Astrocyte (in vitro differentiated cells and primary cell): ENCODE measurements around the gene KHK. TPM values are rescaled to one million over a fixed set of nuclear protein-coding genes. Genes with fewer than 3 reads are reported as not detected.
A peak's percentile ranks its signal among the peaks of the same experiment; 100 is the strongest.

ENCODE experiments used
- DNase-seq: peaks from one replicate; pipeline ENCODE4 v3.0.0-alpha.2; 2010; ENCODE audit warnings: low read depth
- FAIRE-seq: peaks from 2 replicates; lab custom pipeline; 2011; peaks lifted over from hg19 to GRCh38; lab: Jason Lieb, UNC
- H2AFZ ChIP-seq: 2 replicates; pipeline ENCODE4 v1.6.0; 2012; ENCODE audit warnings: low read depth, low read length, inconsistent platforms
- H3K27ac ChIP-seq: 2 replicates; pipeline ENCODE4 v1.5.1; 2011; ENCODE audit warnings: low read depth, low read length, inconsistent platforms
- H3K27me3 ChIP-seq: 2 replicates; pipeline ENCODE4 v1.6.0; 2011; ENCODE audit warnings: low read length, inconsistent platforms; ENCODE audit not compliant: insufficient read depth
- H3K36me3 ChIP-seq: 2 replicates; pipeline ENCODE4 v1.5.1; 2011; ENCODE audit warnings: low read length, inconsistent platforms; ENCODE audit not compliant: insufficient read depth
- H3K4me1 ChIP-seq: 2 replicates; pipeline ENCODE4 v1.5.1; 2011; ENCODE audit warnings: low read length, inconsistent platforms; ENCODE audit not compliant: insufficient read depth
- H3K4me2 ChIP-seq: 2 replicates; pipeline ENCODE4 v1.6.0; 2012; ENCODE audit warnings: low read length, inconsistent platforms
- H3K4me3 ChIP-seq: 2 replicates; pipeline ENCODE4 v1.5.1; 2011; ENCODE audit warnings: low read depth, mild to moderate bottlenecking, low read length, inconsistent platforms; ENCODE audit not compliant: insufficient read depth
- H3K79me2 ChIP-seq: 2 replicates; pipeline ENCODE4 v1.6.0; 2012; ENCODE audit warnings: mild to moderate bottlenecking, low read length, inconsistent platforms; ENCODE audit not compliant: insufficient read depth
- H3K9ac ChIP-seq: 2 replicates; pipeline ENCODE4 v1.6.0; 2012; ENCODE audit warnings: mild to moderate bottlenecking, low read length, inconsistent platforms
- H3K9me3 ChIP-seq: 2 replicates; pipeline ENCODE4 v1.5.1; 2012; ENCODE audit warnings: low read depth, mild to moderate bottlenecking, low read length, inconsistent platforms; ENCODE audit not compliant: insufficient read depth
- H4K20me1 ChIP-seq: 2 replicates; pipeline ENCODE4 v1.6.0; 2012; ENCODE audit warnings: low read length, inconsistent platforms; ENCODE audit not compliant: insufficient read depth
- H3K27ac Mint-ChIP-seq: one replicate; pipeline ENCODE4 v1.8.0; 2021; ENCODE audit warnings: mild to moderate bottlenecking, mixed read lengths; ENCODE audit not compliant: unreplicated experiment
- H3K27me3 Mint-ChIP-seq: one replicate; pipeline ENCODE4 v1.8.0; 2021; ENCODE audit warnings: low read depth, mixed read lengths; ENCODE audit not compliant: unreplicated experiment
- H3K36me3 Mint-ChIP-seq: one replicate; pipeline ENCODE4 v1.8.0; 2021; ENCODE audit warnings: low read depth, mixed read lengths; ENCODE audit not compliant: unreplicated experiment
- H3K4me1 Mint-ChIP-seq: one replicate; pipeline ENCODE4 v1.8.0; 2021; ENCODE audit warnings: low read depth, mixed read lengths; ENCODE audit not compliant: unreplicated experiment
- H3K4me3 Mint-ChIP-seq: one replicate; pipeline ENCODE4 v1.8.0; 2021; ENCODE audit warnings: mild to moderate bottlenecking, moderate library complexity, mixed read lengths; ENCODE audit not compliant: unreplicated experiment
- H3K9me3 Mint-ChIP-seq: one replicate; pipeline ENCODE4 v1.8.0; 2021; ENCODE audit warnings: mild to moderate bottlenecking, mixed read lengths; ENCODE audit not compliant: unreplicated experiment
- EZH2 ChIP-seq: IDR thresholded peaks from 2 replicates; pipeline ENCODE4 v1.6.1; 2012; ENCODE audit warnings: mild to moderate bottlenecking, low read length, inconsistent platforms; ENCODE audit not compliant: insufficient read depth
- total RNA-seq: library from RNA; stranded (reverse); gene quantifications from 2 replicates; pipeline ENCODE4 v1.2.1, GENCODE V29; 2021
- TF ChIP-seq, protein P1 (sequence below): IDR thresholded peaks from 2 replicates; pipeline ENCODE4 v1.5.1; 2011; ENCODE audit warnings: low read depth, mild to moderate bottlenecking, inconsistent platforms, low read length, moderate library complexity; ENCODE audit not compliant: insufficient read depth

The KHK gene
- total RNA-seq, 1 donor from 2014 or later: 0.95 TPM

- Mint-ChIP-seq H3K9me3 (peaks cover 2% of the 10 kb centered on the region), H3K36me3 (peaks cover 2% of the 10 kb centered on the region), H3K27me3 (peaks cover 11% of the 10 kb centered on the region), H3K4me3 (no peak overlapping the region), H3K4me1 (no peaks in the 10 kb centered on the region), H3K27ac (no peak overlapping the region)
- H3K4me3 ChIP-seq: no peak overlapping the region
- H3K27ac ChIP-seq: no peak overlapping the region
- H4K20me1 ChIP-seq: no peaks in the 10 kb centered on the region
- TF ChIP-seq EZH2: no peak
- TF ChIP-seq, protein P1, sequence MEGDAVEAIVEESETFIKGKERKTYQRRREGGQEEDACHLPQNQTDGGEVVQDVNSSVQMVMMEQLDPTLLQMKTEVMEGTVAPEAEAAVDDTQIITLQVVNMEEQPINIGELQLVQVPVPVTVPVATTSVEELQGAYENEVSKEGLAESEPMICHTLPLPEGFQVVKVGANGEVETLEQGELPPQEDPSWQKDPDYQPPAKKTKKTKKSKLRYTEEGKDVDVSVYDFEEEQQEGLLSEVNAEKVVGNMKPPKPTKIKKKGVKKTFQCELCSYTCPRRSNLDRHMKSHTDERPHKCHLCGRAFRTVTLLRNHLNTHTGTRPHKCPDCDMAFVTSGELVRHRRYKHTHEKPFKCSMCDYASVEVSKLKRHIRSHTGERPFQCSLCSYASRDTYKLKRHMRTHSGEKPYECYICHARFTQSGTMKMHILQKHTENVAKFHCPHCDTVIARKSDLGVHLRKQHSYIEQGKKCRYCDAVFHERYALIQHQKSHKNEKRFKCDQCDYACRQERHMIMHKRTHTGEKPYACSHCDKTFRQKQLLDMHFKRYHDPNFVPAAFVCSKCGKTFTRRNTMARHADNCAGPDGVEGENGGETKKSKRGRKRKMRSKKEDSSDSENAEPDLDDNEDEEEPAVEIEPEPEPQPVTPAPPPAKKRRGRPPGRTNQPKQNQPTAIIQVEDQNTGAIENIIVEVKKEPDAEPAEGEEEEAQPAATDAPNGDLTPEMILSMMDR: no peak
- H3K4me2 ChIP-seq: no peak overlapping the region
- H3K9me3 ChIP-seq: no peaks in the 10 kb centered on the region
- H3K27me3 ChIP-seq: peaks cover 2% of the 10 kb centered on the region
- no peaks in the 10 kb centered on the region for H3K79me2 ChIP-seq
- no peak overlapping the region for H2AFZ ChIP-seq
- no peak for DNase-seq
- no peak for FAIRE-seq
- H3K4me1 ChIP-seq: no peaks in the 10 kb centered on the region
- no peak overlapping the region for H3K9ac ChIP-seq
- H3K36me3 ChIP-seq: no peaks in the 10 kb centered on the region
Measured at GRCh38 chr2:27097341-27097740, 10.8 kb downstream of the KHK start.

DNA sequence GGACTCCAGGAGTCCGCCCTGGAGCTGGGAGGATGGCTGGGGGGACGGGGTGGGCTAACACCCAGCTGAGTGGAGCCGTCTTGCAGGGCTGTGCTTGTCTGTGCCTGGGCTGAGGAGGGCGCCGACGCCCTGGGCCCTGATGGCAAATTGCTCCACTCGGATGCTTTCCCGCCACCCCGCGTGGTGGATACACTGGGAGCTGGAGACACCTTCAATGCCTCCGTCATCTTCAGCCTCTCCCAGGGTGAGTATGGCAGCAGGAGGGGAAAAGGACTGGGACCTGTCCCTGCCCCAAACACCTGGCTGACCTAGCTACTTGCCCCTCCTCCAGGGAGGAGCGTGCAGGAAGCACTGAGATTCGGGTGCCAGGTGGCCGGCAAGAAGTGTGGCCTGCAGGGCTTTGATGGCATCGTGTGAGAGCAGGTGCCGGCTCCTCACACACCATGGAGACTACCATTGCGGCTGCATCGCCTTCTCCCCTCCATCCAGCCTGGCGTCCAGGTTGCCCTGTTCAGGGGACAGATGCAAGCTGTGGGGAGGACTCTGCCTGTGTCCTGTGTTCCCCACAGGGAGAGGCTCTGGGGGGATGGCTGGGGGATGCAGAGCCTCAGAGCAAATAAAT, 12.9 kb downstream of the KHK start:
- Histone ChIP-seq H3K4me1 (no peaks in the 10 kb centered on the region), H3K9me3 (no peaks in the 10 kb centered on the region), H3K4me3 (no peak overlapping the region), H4K20me1 (no peaks in the 10 kb centered on the region), H3K27ac (no peak overlapping the region), H2AFZ (no peak overlapping the region), H3K27me3 (peaks cover 4% of the 10 kb centered on the region), H3K9ac (no peak overlapping the region), H3K4me2 (no peak overlapping the region), H3K79me2 (no peaks in the 10 kb centered on the region), H3K36me3 (no peaks in the 10 kb centered on the region)
- TF ChIP-seq, protein P1: no peak
- TF ChIP-seq EZH2: no peak
- no peaks in the 10 kb centered on the region for H3K9me3 Mint-ChIP-seq
- H3K27ac Mint-ChIP-seq: no peak overlapping the region
- H3K36me3 Mint-ChIP-seq: peaks cover 2% of the 10 kb centered on the region
- peaks cover 17% of the 10 kb centered on the region for H3K27me3 Mint-ChIP-seq
- no peak for DNase-seq
- no peaks in the 10 kb centered on the region for H3K4me1 Mint-ChIP-seq
- FAIRE-seq: no peak
- H3K4me3 Mint-ChIP-seq: no peak overlapping the region

- H3K4me3 ChIP-seq: no peak overlapping the region
- no peaks in the 10 kb centered on the region for H4K20me1 ChIP-seq
- no peak overlapping the region for H3K4me2 ChIP-seq
- no peaks in the 10 kb centered on the region for H3K9me3 ChIP-seq
- TF ChIP-seq, protein P1: no peak
- TF ChIP-seq EZH2: no peak
- DNase-seq (no peak), FAIRE-seq (no peak)
- Mint-ChIP-seq H3K4me1 (no peaks in the 10 kb centered on the region), H3K4me3 (no peak overlapping the region), H3K27ac (peak overlapping the region; percentile 34), H3K9me3 (no peaks in the 10 kb centered on the region), H3K36me3 (peaks cover 2% of the 10 kb centered on the region), H3K27me3 (peaks cover 19% of the 10 kb centered on the region)
- H3K36me3 ChIP-seq: no peaks in the 10 kb centered on the region
- H3K27ac ChIP-seq: no peak overlapping the region
- H3K79me2 ChIP-seq: no peaks in the 10 kb centered on the region
- no peak overlapping the region for H2AFZ ChIP-seq
- H3K27me3 ChIP-seq: peaks cover 8% of the 10 kb centered on the region
- no peaks in the 10 kb centered on the region for H3K4me1 ChIP-seq
- no peak overlapping the region for H3K9ac ChIP-seq
Measured at GRCh38 chr2:27100036-27100435, 13.5 kb downstream of the KHK start.
